Measurements from ENCODE around the gene CBX5. TPM values are rescaled to one million over a fixed set of nuclear protein-coding genes. Genes with fewer than 3 reads are reported as not detected.
"Not testable (repeated sequence)": the region's sequence is repeated elsewhere in the genome, so short reads cannot be mapped to it uniquely, and the experiment has no call there.

CBX5 gene
- total and polyA plus RNA-seq, 9 donors, result 14.3 to 119 (median 94.1) TPM

- WGBS, 3 donors, result 75 to 88% (median 88%) methylated on average over 1 of the region's 1 CpG
- no peaks in the 10 kb centered on the region for H3K4me1 ChIP-seq (ENCODE audit: insufficient read depth)
These were observed 41.4 kb downstream of the CBX5 start for GRCh38 chr12:54238531-54238930.

GRCh38 chr12:54232790-54233189 is 47.1 kb downstream of the CBX5 start:
- WGBS, 3 donors, result 20 to 44% (median 21%) methylated on average over 2 of the region's 2 CpGs
- Histone ChIP-seq H3K27me3 (no peaks in the 10 kb centered on the region), H3K36me3 (no peaks in the 10 kb centered on the region), H3K27ac (no peak overlapping the region), H3K4me1 (ENCODE audit: insufficient read depth) (peaks cover 8% of the 10 kb centered on the region), H3K4me3 (no peak overlapping the region), H3K9me3 (no peaks in the 10 kb centered on the region)
- TF ChIP-seq EP300 (IDR thresholded peaks at IDR 0.05) (no peak), CTCF (IDR thresholded peaks at IDR 0.05) (peak in 1 of 3 donors; percentile 28)
- intact Hi-C loops (cut with DNase I), result no loop called here
- no peak for DNase-seq

More at GRCh38 chr12:54238531-54238930, 41.4 kb downstream of the CBX5 start:
- Histone ChIP-seq H3K27ac (no peak overlapping the region), H3K36me3 (no peaks in the 10 kb centered on the region), H3K27me3 (no peaks in the 10 kb centered on the region), H3K4me3 (no peak overlapping the region), H3K9me3 (no peaks in the 10 kb centered on the region)
- TF ChIP-seq POLR2A (IDR thresholded peaks at IDR 0.05), result no peak
- no peak for TF ChIP-seq EP300 (IDR thresholded peaks at IDR 0.05)
- TF ChIP-seq CTCF (IDR thresholded peaks at IDR 0.05), result no peak
- DNase-seq, result no peak
- intact Hi-C loops (cut with DNase I), result no loop called here

GRCh38 chr12:54231269-54231668 is 48.7 kb downstream of the CBX5 start:
- H3K9me3 ChIP-seq; intact Hi-C loops (cut with DNase I); DNase-seq; H3K36me3 ChIP-seq; H3K27me3 ChIP-seq; H3K4me1 ChIP-seq (ENCODE audit: insufficient read depth); H3K4me3 ChIP-seq; H3K27ac ChIP-seq: not testable (repeated sequence)
- 92 to 96% (median 94%) methylated on average over 3 of the region's 3 CpGs for WGBS, 3 donors

- WGBS, 3 donors, result 92 to 94% (median 93%) methylated on average over 2 of the region's 2 CpGs
- Histone ChIP-seq H3K9me3 (no peaks in the 10 kb centered on the region), H3K36me3 (no peaks in the 10 kb centered on the region), H3K27me3 (no peaks in the 10 kb centered on the region), H3K4me1 (ENCODE audit: insufficient read depth) (peaks cover 8% of the 10 kb centered on the region), H3K4me3 (no peak overlapping the region), H3K27ac (no peak overlapping the region)
- intact Hi-C loops (cut with DNase I), result no loop called here
- no peak for DNase-seq
- TF ChIP-seq POLR2A (IDR thresholded peaks at IDR 0.05) (no peak), EP300 (IDR thresholded peaks at IDR 0.05) (no peak), CTCF (IDR thresholded peaks at IDR 0.05) (no peak)
These were observed 49.4 kb downstream of the CBX5 start for GRCh38 chr12:54230555-54230954.

GRCh38 chr12:54229624-54230212 is 50.2 kb downstream of the CBX5 start:
- H3K27me3 ChIP-seq, result no peaks in the 10 kb centered on the region
- no peak overlapping the region for H3K27ac ChIP-seq
- no peaks in the 10 kb centered on the region for H3K36me3 ChIP-seq
- WGBS, 3 donors, result 36 to 47% (median 43%) methylated on average over 4 of the region's 4 CpGs
- H3K9me3 ChIP-seq, result no peaks in the 10 kb centered on the region
- peaks cover 8% of the 10 kb centered on the region for H3K4me1 ChIP-seq (ENCODE audit: insufficient read depth)
- peak in 2 of 5 donors; percentile 35 to 58 for DNase-seq
- intact Hi-C loops (cut with DNase I), result loop anchor here in 1 of 4 donors (10.0 kb wide), 1 partner anchor 55 kb away; the partner anchor contains the start of genes CBX5 and HNRNPA1
- no peak overlapping the region for H3K4me3 ChIP-seq
- TF ChIP-seq POLR2A (IDR thresholded peaks at IDR 0.05) (no peak), EP300 (IDR thresholded peaks at IDR 0.05) (no peak), CTCF (IDR thresholded peaks at IDR 0.05) (no peak)

Data from ovary (tissue), 9 donors.